A673 (cell line): Measurements from ENCODE around the gene RALGAPB. TPM values are rescaled to one million over a fixed set of nuclear protein-coding genes. Genes with fewer than 3 reads are reported as not detected.

Experiments used
- BruUV-seq: library from RNA; stranded (reverse); fragments of 400-500 nt; replicated peaks from 2 replicates; lab custom pipeline; 2021; lab: Mats Ljungman, UMichigan
- CTCF ChIA-PET: fragments of 300-600 bp; sonication (Branson Sonifier 250); formaldehyde crosslinking; loops from one replicate; lab custom pipeline; 2022; ENCODE audit warnings: antibody characterized with exemption; lab: Charles Lee
- POLR2A ChIA-PET: fragments of 300-600 bp; sonication (Branson Sonifier 250); formaldehyde crosslinking; loops from one replicate; lab custom pipeline; 2022; ENCODE audit warnings: antibody characterized with exemption; ENCODE audit not compliant: low non-redundant PET; lab: Charles Lee
- DNase-seq: peaks from one replicate; pipeline ENCODE4 v3.0.0-alpha.2; 2015; ENCODE audit warnings: low spot score
- H3K27ac ChIP-seq: fragments of 200-600 bp; sonication (generic); 2 replicates; pipeline ENCODE4 v1.5.1; 2016; ENCODE audit warnings: mixed run types, low read depth, mild to moderate bottlenecking, mixed read lengths, antibody characterized with exemption, low read length; ENCODE audit not compliant: poor library complexity, severe bottlenecking
- H3K27me3 ChIP-seq: fragments of 200-600 bp; sonication (generic); replicated peaks from 2 replicates; pipeline ENCODE4 v1.6.1; 2017; ENCODE audit warnings: mixed run types, low read depth, mild to moderate bottlenecking, mixed read lengths, antibody characterized with exemption, low read length; ENCODE audit not compliant: insufficient read depth, poor library complexity
- H3K36me3 ChIP-seq: fragments of 200-600 bp; sonication (generic); 2 replicates; pipeline ENCODE4 v1.6.1; 2016; ENCODE audit warnings: mixed run types, mild to moderate bottlenecking, mixed read lengths, antibody characterized with exemption, low read length; ENCODE audit not compliant: insufficient read depth, poor library complexity, severe bottlenecking
- H3K4me1 ChIP-seq: fragments of 200-600 bp; sonication (generic); 2 replicates; pipeline ENCODE4 v1.6.1; 2017; ENCODE audit warnings: mixed run types, mild to moderate bottlenecking, mixed read lengths, antibody characterized with exemption, low read length; ENCODE audit not compliant: insufficient read depth, poor library complexity, severe bottlenecking
- H3K4me3 ChIP-seq: fragments of 200-600 bp; sonication (generic); 2 replicates; pipeline ENCODE4 v1.5.1; 2016; ENCODE audit warnings: low read depth, mixed run types, mild to moderate bottlenecking, mixed read lengths, low read length; ENCODE audit not compliant: poor library complexity, severe bottlenecking
- H3K9me3 ChIP-seq: fragments of 200-600 bp; sonication (generic); 2 replicates; pipeline ENCODE4 v1.6.1; 2016; ENCODE audit warnings: mixed run types, low read depth, mild to moderate bottlenecking, mixed read lengths, antibody characterized with exemption, low read length; ENCODE audit not compliant: poor library complexity, severe bottlenecking
- CTCF ChIP-seq: fragments of 300-800, 200-600 bp; sonication (generic); conservative IDR thresholded peaks from 2 replicates; pipeline ENCODE4 v1.5.1; 2017; ENCODE audit warnings: low read depth, mild to moderate bottlenecking, antibody characterized with exemption, low read length, moderate library complexity, mixed read lengths
- EZH2 ChIP-seq: fragments of 200-600 bp; sonication (generic); IDR thresholded peaks from 2 replicates; pipeline ENCODE4 v1.6.1; 2017; ENCODE audit warnings: borderline replicate concordance, low read depth, mild to moderate bottlenecking, mixed read lengths, antibody characterized with exemption, low read length; ENCODE audit not compliant: poor library complexity, severe bottlenecking
- intact Hi-C: fragments of 100-400 bp; cut with micrococcal nuclease; formaldehyde crosslinking; loops from one replicate; pipeline ENCODE4 v1.10.0; 2022; ENCODE audit not compliant: unreplicated experiment
- total RNA-seq: library from RNA; stranded (reverse); gene quantifications from 2 replicates; pipeline ENCODE4 v1.2.3, GENCODE V29; 2021

RALGAPB gene
- total RNA-seq, 1 experiment from 2014 or later = 34.4 TPM

GRCh38 chr20:38471987-38472512, 593 bp upstream of the RALGAPB start:
- no peaks in the 10 kb centered on the region for H3K27me3 ChIP-seq
- H3K36me3 ChIP-seq = no peaks in the 10 kb centered on the region
- peak overlapping the region; percentile 49 for H3K27ac ChIP-seq
- ChIA-PET POLR2A (interaction anchor here (0.6 to 1.2 kb wide), 2 partner anchors 37 to 56 kb away, joined by 4 read pairs; partner anchors contain the start of gene SNHG17), CTCF (interaction anchor here (1.0 to 1.2 kb wide), 2 partner anchors 26 to 37 kb away, joined by 4 read pairs; partner anchors contain the start of gene SNHG17)
- intact Hi-C loops = loop anchor here (2.0 kb wide), 1 partner anchor 37 kb away; the partner anchor contains the start of gene SNHG17
- H3K4me1 ChIP-seq = peaks cover 8% of the 10 kb centered on the region
- TF ChIP-seq CTCF (no peak), EZH2 (no peak)
- DNase-seq = no peak
- peak overlapping the region; percentile 86 for H3K4me3 ChIP-seq
- H3K9me3 ChIP-seq = no peaks in the 10 kb centered on the region
- BruUV-seq = no TSS peak

DNA sequence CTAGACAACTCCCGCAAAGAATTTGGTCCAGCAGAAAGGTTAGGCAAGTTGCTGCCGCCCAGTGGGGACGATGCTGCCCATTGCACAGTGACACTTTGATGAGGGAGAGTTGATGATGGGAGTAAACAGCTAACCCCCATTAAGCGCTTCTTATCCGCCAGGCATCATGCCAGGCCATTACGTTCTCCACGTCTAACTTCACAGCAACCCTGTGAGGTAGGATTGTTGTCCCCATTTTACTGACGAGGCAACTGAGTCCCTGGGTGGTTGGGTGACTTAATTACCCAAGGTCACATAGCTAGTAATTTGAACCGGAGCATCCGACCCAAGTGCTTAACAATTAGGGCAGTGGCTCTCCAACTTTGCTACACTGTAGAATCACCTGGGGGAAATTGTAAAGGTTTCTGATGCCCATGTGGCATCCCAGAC, 738 bp downstream of the RALGAPB start:
- DNase-seq = no peak
- ChIA-PET POLR2A (interaction anchor here (1.2 kb wide), 1 partner anchor 38 kb away, joined by 4 read pairs; the partner anchor contains the start of gene SNHG17), CTCF (interaction anchor here (1.2 kb wide), 1 partner anchor 38 kb away, joined by 4 read pairs; the partner anchor contains the start of gene SNHG17)
- no peaks in the 10 kb centered on the region for H3K36me3 ChIP-seq
- BruUV-seq = no TSS peak
- peaks cover 8% of the 10 kb centered on the region for H3K4me1 ChIP-seq
- H3K4me3 ChIP-seq = peak overlapping the region; percentile 86
- intact Hi-C loops = loop anchor here (2.0 kb wide), 1 partner anchor 39 kb away; the partner anchor contains the start of gene SNHG17
- H3K9me3 ChIP-seq = no peaks in the 10 kb centered on the region
- TF ChIP-seq EZH2 (no peak), CTCF (no peak)
- no peaks in the 10 kb centered on the region for H3K27me3 ChIP-seq
- peak overlapping the region; percentile 85 for H3K27ac ChIP-seq

GRCh38 chr20:38477747-38478146, 5.1 kb downstream of the RALGAPB start:
- TF ChIP-seq EZH2 (no peak), CTCF (no peak)
- Histone ChIP-seq H3K9me3 (no peaks in the 10 kb centered on the region), H3K36me3 (no peaks in the 10 kb centered on the region), H3K27ac (no peak overlapping the region), H3K4me1 (peaks cover 8% of the 10 kb centered on the region), H3K4me3 (no peak overlapping the region), H3K27me3 (no peaks in the 10 kb centered on the region)
- ChIA-PET CTCF (no interaction called here), POLR2A (no interaction called here)
- intact Hi-C loops = no loop called here
- no peak for DNase-seq
- no TSS peak for BruUV-seq
